Ecto neural progenitor cell (in vitro differentiated cells): ENCODE data around the gene TMEM205.

Experiments used
- DNase-seq: peaks from one replicate; pipeline ENCODE4 v3.0.0-alpha.2; 2018; ENCODE audit warnings: low spot score

Gene TMEM205

DNA sequence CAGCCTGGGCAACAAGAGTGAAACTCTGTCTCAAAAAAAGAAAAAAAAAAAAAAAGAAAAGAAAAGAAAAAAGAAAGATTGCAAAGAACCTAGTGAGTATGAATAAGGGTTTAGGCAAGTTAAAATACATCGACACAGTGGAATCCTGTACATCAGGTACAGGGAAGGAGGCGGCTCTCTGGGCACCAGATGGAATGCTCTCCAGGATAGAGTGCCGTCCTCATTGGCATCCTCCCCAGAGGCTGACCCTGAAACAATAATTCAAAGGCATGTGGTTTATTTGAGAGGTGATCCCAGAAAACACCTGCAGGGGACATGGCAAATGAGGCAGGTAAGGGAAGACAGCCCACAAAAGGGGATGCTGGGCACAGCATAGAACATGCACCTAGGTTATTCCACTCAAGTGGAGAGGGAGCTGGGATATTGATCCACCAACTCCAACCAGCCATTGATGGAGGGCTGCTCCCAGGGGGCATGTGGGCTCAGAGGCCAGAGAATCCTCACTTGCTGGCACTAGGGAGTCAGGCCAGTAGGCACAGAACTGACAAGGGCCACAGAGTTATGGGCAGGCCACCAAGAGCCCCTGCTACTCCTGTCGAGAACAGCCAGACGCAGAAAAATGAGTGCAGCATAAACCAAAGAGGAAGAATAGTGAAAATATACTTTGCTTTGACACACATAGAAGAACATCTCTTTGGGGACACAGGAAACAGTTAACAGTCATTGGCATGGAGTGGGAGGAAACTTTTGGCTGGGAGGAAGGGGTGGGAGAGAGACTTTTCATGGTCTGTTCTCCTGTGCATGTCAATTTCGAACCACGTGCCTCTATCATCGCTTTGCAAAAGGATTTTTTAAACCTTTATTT is 45.9 kb downstream of the TMEM205 start:
- no peak for DNase-seq

DNA sequence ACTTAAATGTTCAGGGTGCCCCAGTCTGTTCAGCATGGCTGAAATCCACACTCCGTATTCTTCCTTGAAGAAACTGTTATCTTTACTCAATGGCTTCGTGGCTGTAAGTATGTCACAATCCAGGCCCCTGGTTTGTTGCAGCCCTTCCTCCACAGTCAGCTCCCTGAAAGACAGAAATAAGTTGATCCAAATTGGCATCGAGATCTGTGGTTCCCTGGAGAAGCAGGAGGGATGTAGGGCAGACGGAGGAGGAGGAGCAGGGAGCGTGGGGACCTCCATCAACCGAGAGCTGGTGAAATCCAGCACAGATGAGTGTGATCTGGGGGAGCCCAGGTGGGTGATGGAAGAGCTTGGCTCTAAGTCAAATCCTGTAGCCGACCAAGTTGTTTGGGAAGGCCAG is 49.8 kb downstream of the TMEM205 start:
- DNase-seq = no peak

GRCh38 chr19:11295665-11296245 is 50.3 kb downstream of the TMEM205 start, which contains the start of gene TSPAN16:
Gene TSPAN16, plus strand, starts transcription at chr19:11296160. Its CDS starts 138 bp downstream, at chr19:11296298.
- no peak for DNase-seq

GRCh38 chr19:11295180-11295579 is 50.9 kb downstream of the TMEM205 start:
- no peak for DNase-seq

- peak; percentile 96 for DNase-seq
Measured at GRCh38 chr19:11293433-11294389, 52.4 kb downstream of the TMEM205 start.
